Sciatic nerve (tissue), 2 donors: ENCODE data around the gene SLIT3. TPM values are rescaled to one million over a fixed set of nuclear protein-coding genes. Genes with fewer than 3 reads are reported as not detected.
A peak's percentile ranks its signal among the peaks of the same experiment; 100 is the strongest.

Experiments
- ATAC-seq: fragments of 200-7000 bp; cut with Tn5 transposase; one replicate; pipeline ENCODE4 v1.9.1; 2020; ENCODE audit warnings: mild to moderate bottlenecking, moderate library complexity
- DNase-seq: peaks from one replicate; pipeline ENCODE4 v3.0.0-alpha.2; 2020; ENCODE audit warnings: low spot score
- intact Hi-C: fragments of 100-400 bp; cut with DNase I; formaldehyde crosslinking; loops from one replicate; pipeline ENCODE4 v1.14.2; 2022
- total RNA-seq: library from RNA; stranded (reverse); fragmentation: NEBNext Ultra II Directional; extraction: Animal tissue kit (Norgen Biotek cat#: 25700); gene quantifications from one replicate; pipeline ENCODE4 v1.2.1, GENCODE V29; 2021
- donor health status: DM: no; HTN: no; CAD: no.
- donor health status: DM: no; HTN: no; CAD: no.

Gene SLIT3
- total RNA-seq, 1 donor from 2014 or later, result 50.6 TPM

- no peak for DNase-seq
- ATAC-seq, result no peak
- intact Hi-C loops, result no loop called here
Measured at GRCh38 chr5:168796000-168796399, 504.9 kb downstream of the SLIT3 start.

- ATAC-seq (peak; percentile 62), DNase-seq (no peak)
- intact Hi-C loops, result no loop called here
Measured at GRCh38 chr5:168793841-168794837, 506.8 kb downstream of the SLIT3 start.

GRCh38 chr5:168792678-168793077, 508.3 kb downstream of the SLIT3 start:
- intact Hi-C loops, result no loop called here
- no peak for DNase-seq
- no peak for ATAC-seq

- DNase-seq (no peak), ATAC-seq (no peak)
- intact Hi-C loops, result no loop called here
Measured at GRCh38 chr5:168790671-168791250, 510.2 kb downstream of the SLIT3 start.

- DNase-seq, result no peak
- ATAC-seq, result no peak
- intact Hi-C loops, result no loop called here
Measured at GRCh38 chr5:168790002-168790635, 510.8 kb downstream of the SLIT3 start.

- intact Hi-C loops, result no loop called here
- no peak for DNase-seq
- ATAC-seq, result no peak
Measured at GRCh38 chr5:168788786-168789185, 512.2 kb downstream of the SLIT3 start.

GRCh38 chr5:168788107-168788506, 512.8 kb downstream of the SLIT3 start:
- DNase-seq (no peak), ATAC-seq (no peak)
- intact Hi-C loops, result no loop called here

- ATAC-seq (no peak), DNase-seq (no peak)
- intact Hi-C loops, result no loop called here
Measured at GRCh38 chr5:168786147-168786546, 514.8 kb downstream of the SLIT3 start.

GRCh38 chr5:168784454-168784853, 516.5 kb downstream of the SLIT3 start:
- intact Hi-C loops, result no loop called here
- no peak for DNase-seq
- no peak for ATAC-seq

- DNase-seq (no peak), ATAC-seq (no peak)
- intact Hi-C loops, result no loop called here
Measured at GRCh38 chr5:168781941-168782571, 518.9 kb downstream of the SLIT3 start.

GRCh38 chr5:168780888-168781287, 520.1 kb downstream of the SLIT3 start:
- ATAC-seq (no peak), DNase-seq (no peak)
- intact Hi-C loops, result no loop called here

- no peak for DNase-seq
- intact Hi-C loops, result no loop called here
- ATAC-seq, result no peak
Measured at GRCh38 chr5:168779333-168779732, 521.6 kb downstream of the SLIT3 start.

GRCh38 chr5:168778536-168778935, 522.4 kb downstream of the SLIT3 start:
- intact Hi-C loops, result no loop called here
- ATAC-seq (no peak), DNase-seq (no peak)

- intact Hi-C loops, result no loop called here
- no peak for DNase-seq
- ATAC-seq, result no peak
Measured at GRCh38 chr5:168777651-168778050, 523.3 kb downstream of the SLIT3 start.

GRCh38 chr5:168776070-168776469, 524.9 kb downstream of the SLIT3 start:
- ATAC-seq (no peak), DNase-seq (no peak)
- intact Hi-C loops, result loop anchor here (1.0 kb wide), 1 partner anchor 25 kb away; no protein-coding TSS in a partner anchor

GRCh38 chr5:168773226-168773625, 527.7 kb downstream of the SLIT3 start:
- DNase-seq (no peak), ATAC-seq (no peak)
- intact Hi-C loops, result no loop called here

- no peak for DNase-seq
- no peak for ATAC-seq
- intact Hi-C loops, result no loop called here
Measured at GRCh38 chr5:168772316-168772961, 528.5 kb downstream of the SLIT3 start.

GRCh38 chr5:168771678-168772077, 529.3 kb downstream of the SLIT3 start:
- DNase-seq (no peak), ATAC-seq (no peak)
- intact Hi-C loops, result no loop called here

- intact Hi-C loops, result no loop called here
- no peak for ATAC-seq
Measured at GRCh38 chr5:168770996-168771395, 529.9 kb downstream of the SLIT3 start.

More at GRCh38 chr5:168770996-168771395, 529.9 kb downstream of the SLIT3 start:
- DNase-seq, result no peak
